Measurements from ENCODE around the gene TRIP10. TPM values are rescaled to one million over a fixed set of nuclear protein-coding genes. Genes with fewer than 3 reads are reported as not detected.

The TRIP10 gene
- total and polyA plus RNA-seq, 2 of the 13 experiments (the other 11 are each of a cell fraction or from before 2014, with no cell fraction given) = 32.5 to 33.2 TPM

GRCh38 chr19:6718741-6719539, 20.5 kb upstream of the TRIP10 start (continued):
- TF ChIP-seq ZKSCAN5 (CRISPR knock-in tag; IDR thresholded peaks at IDR 0.05) (no peak), TGIF2 (CRISPR knock-in tag; IDR thresholded peaks at IDR 0.05) (peak; percentile 86), CREBL2 (CRISPR knock-in tag; IDR thresholded peaks at IDR 0.05; ENCODE audit: borderline replicate concordance) (no peak), ZFP91 (CRISPR knock-in tag; IDR thresholded peaks at IDR 0.05; ENCODE audit: borderline replicate concordance) (peak; percentile 80; the same call in 1 of the 2 replicates), ZNF672 (CRISPR knock-in tag; IDR thresholded peaks at IDR 0.05) (no peak), JARID2 (CRISPR knock-in tag; IDR thresholded peaks at IDR 0.05; ENCODE audit: insufficient replicate concordance) (no peak), KDM6A (CRISPR knock-in tag; IDR thresholded peaks at IDR 0.05; ENCODE audit: low read depth) (no peak), CBX5 (CRISPR knock-in tag; IDR thresholded peaks at IDR 0.05; ENCODE audit: borderline replicate concordance) (peak; percentile 59; the same call in 1 of the 2 replicates), ZNF282 (IDR thresholded peaks at IDR 0.05; ENCODE audit: partially characterized antibody) (no peak), CBX2 (IDR thresholded peaks at IDR 0.05; ENCODE audit: low read depth, low read length) (no peak), CBX2 (CRISPR knock-in tag; IDR thresholded peaks at IDR 0.05; ENCODE audit: low read depth) (no peak), HDAC6 (IDR thresholded peaks at IDR 0.05; ENCODE audit: low read depth, low read length) (no peak), MTF2 (CRISPR knock-in tag; IDR thresholded peaks at IDR 0.05; ENCODE audit: borderline replicate concordance) (no peak), FOXP1 (IDR thresholded peaks at IDR 0.05) (no peak), FOXP1 (CRISPR knock-in tag; IDR thresholded peaks at IDR 0.05) (no peak), ZNF569 (CRISPR knock-in tag; IDR thresholded peaks at IDR 0.05; ENCODE audit: borderline replicate concordance) (no peak), MLX (CRISPR knock-in tag; IDR thresholded peaks at IDR 0.05) (no peak), ZNF441 (CRISPR knock-in tag; IDR thresholded peaks at IDR 0.05; ENCODE audit: borderline replicate concordance) (no peak; the same call in 1 of the 2 replicates), ZNF891 (CRISPR knock-in tag; IDR thresholded peaks at IDR 0.05) (no peak), HNRNPL (IDR thresholded peaks at IDR 0.05; ENCODE audit: low read depth, low read length) (peak; percentile 90; the same call in 1 of the 2 replicates)
- TF ChIP-seq, protein P1, sequence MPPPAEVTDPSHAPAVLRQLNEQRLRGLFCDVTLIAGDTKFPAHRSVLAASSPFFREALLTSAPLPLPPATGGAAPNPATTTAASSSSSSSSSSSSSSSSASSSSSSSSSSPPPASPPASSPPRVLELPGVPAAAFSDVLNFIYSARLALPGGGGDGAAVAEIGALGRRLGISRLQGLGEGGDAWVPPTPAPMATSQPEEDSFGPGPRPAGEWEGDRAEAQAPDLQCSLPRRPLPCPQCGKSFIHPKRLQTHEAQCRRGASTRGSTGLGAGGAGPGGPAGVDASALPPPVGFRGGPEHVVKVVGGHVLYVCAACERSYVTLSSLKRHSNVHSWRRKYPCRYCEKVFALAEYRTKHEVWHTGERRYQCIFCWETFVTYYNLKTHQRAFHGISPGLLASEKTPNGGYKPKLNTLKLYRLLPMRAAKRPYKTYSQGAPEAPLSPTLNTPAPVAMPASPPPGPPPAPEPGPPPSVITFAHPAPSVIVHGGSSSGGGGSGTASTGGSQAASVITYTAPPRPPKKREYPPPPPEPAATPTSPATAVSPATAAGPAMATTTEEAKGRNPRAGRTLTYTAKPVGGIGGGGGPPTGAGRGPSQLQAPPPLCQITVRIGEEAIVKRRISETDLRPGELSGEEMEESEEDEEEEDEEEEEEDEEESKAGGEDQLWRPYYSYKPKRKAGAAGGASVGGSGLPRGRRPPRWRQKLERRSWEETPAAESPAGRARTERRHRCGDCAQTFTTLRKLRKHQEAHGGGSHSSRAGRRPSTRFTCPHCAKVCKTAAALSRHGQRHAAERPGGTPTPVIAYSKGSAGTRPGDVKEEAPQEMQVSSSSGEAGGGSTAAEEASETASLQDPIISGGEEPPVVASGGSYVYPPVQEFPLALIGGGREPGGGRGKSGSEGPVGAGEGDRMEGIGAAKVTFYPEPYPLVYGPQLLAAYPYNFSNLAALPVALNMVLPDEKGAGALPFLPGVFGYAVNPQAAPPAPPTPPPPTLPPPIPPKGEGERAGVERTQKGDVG (CRISPR knock-in tag; IDR thresholded peaks at IDR 0.05; ENCODE audit: borderline replicate concordance) = no peak
- TF ChIP-seq, protein P2, sequence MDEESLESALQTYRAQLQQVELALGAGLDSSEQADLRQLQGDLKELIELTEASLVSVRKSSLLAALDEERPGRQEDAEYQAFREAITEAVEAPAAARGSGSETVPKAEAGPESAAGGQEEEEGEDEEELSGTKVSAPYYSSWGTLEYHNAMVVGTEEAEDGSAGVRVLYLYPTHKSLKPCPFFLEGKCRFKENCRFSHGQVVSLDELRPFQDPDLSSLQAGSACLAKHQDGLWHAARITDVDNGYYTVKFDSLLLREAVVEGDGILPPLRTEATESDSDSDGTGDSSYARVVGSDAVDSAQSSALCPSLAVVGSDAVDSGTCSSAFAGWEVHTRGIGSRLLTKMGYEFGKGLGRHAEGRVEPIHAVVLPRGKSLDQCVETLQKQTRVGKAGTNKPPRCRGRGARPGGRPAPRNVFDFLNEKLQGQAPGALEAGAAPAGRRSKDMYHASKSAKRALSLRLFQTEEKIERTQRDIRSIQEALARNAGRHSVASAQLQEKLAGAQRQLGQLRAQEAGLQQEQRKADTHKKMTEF (CRISPR knock-in tag; IDR thresholded peaks at IDR 0.05) = 0 out of 2 replicates have a peak, but pooled peaks have one; percentile 28
- TF ChIP-seq, protein P3, sequence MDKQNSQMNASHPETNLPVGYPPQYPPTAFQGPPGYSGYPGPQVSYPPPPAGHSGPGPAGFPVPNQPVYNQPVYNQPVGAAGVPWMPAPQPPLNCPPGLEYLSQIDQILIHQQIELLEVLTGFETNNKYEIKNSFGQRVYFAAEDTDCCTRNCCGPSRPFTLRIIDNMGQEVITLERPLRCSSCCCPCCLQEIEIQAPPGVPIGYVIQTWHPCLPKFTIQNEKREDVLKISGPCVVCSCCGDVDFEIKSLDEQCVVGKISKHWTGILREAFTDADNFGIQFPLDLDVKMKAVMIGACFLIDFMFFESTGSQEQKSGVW (CRISPR knock-in tag; IDR thresholded peaks at IDR 0.05; ENCODE audit: borderline replicate concordance) = no peak

All from HepG2 (cell line).